K562 (cell line): ENCODE measurements around the gene SPAG16. TPM values are rescaled to one million over a fixed set of nuclear protein-coding genes. Genes with fewer than 3 reads are reported as not detected.

Source experiments
- ATAC-seq: fragments of 200-7000 bp; cut with Tn5 transposase; 3 replicates; pipeline ENCODE4 v1.9.1; 2020; ENCODE audit warnings: moderate library complexity
- BruUV-seq: library from RNA; stranded (reverse); fragments of 400-500 nt; replicated peaks from 2 replicates; lab custom pipeline; 2021; lab: Mats Ljungman, UMichigan
- CTCF ChIA-PET: fragments of 300-600 bp; formaldehyde crosslinking; extraction: SDS; loops from one replicate; lab custom pipeline; 2021; ENCODE audit warnings: low intra/inter-chr PET ratio; lab: Yijun Ruan, JAX
- POLR2A ChIA-PET: fragments of 300-600, 350-650 bp; sonication (Branson Sonifier 250); formaldehyde crosslinking; extraction: SDS; loops from one replicate; lab custom pipeline; 2021; ENCODE audit warnings: antibody characterized with exemption, inconsistent platforms; lab: Yijun Ruan, JAX
- DNase-seq, 4 experiments: peaks; one replicate each; pipeline versions ENCODE4 v3.0.0 to v3.0.0-alpha.2; 2011 to 2018; ENCODE audit warnings: low spot score in 3 of 4, mixed read lengths in 3 of 4; ENCODE audit errors: extremely low read depth in 1 of 4
- FAIRE-seq: peaks from 2 replicates; lab custom pipeline; 2011; peaks lifted over from hg19 to GRCh38; lab: Jason Lieb, UNC
- H2AFZ ChIP-seq: 2 replicates; pipeline ENCODE4 v1.6.0; 2011; ENCODE audit warnings: low read depth, low read length, control low read depth, inconsistent platforms
- H3K27ac ChIP-seq: fragments of 200-600 bp; 3 replicates; pipeline ENCODE4 v1.8.0; 2011; ENCODE audit warnings: low read depth, mild to moderate bottlenecking, control low read depth, inconsistent platforms, low read length, moderate library complexity, mixed read lengths; ENCODE audit errors: extremely low read depth
- H3K27me3 ChIP-seq, 2 experiments: fragments of 300-600 bp in 1 of 2; 2 replicates in 1 of 2; 3 replicates in 1 of 2; pipeline versions ENCODE4 v1.6.0 to v1.8.0; 2011; ENCODE audit warnings: inconsistent platforms in 2 of 2, low read length in 2 of 2, mild to moderate bottlenecking in 1 of 2, mixed read lengths in 1 of 2, moderate library complexity in 1 of 2; ENCODE audit not compliant: control insufficient read depth in 2 of 2, insufficient read depth in 2 of 2
- H3K36me3 ChIP-seq: fragments of 300-600 bp; 3 replicates; pipeline ENCODE4 v1.8.0; 2011; ENCODE audit warnings: mild to moderate bottlenecking, low read length, inconsistent platforms; ENCODE audit not compliant: control insufficient read depth, insufficient read depth
- H3K4me1 ChIP-seq, 2 experiments: fragments of 200-600 bp in 1 of 2; replicated peaks in 1 of 2; 2 replicates in 1 of 2; 3 replicates in 1 of 2; pipeline versions ENCODE4 v1.5.1 to v1.8.0; 2011; ENCODE audit warnings: inconsistent platforms in 2 of 2, low read length in 2 of 2, mild to moderate bottlenecking in 1 of 2, mixed read lengths in 1 of 2, moderate library complexity in 1 of 2; ENCODE audit not compliant: control insufficient read depth in 2 of 2, insufficient read depth in 2 of 2
- H3K4me2 ChIP-seq: 2 replicates; pipeline ENCODE4 v1.6.1; 2011; ENCODE audit warnings: low read length, control low read depth, inconsistent platforms, mixed read lengths; ENCODE audit not compliant: insufficient read depth
- H3K4me3 ChIP-seq: fragments of 200-600 bp; sonication (generic), shearing (Covaris generic); 2 replicates; pipeline ENCODE4 v1.5.1; 2016; ENCODE audit warnings: control low read depth, inconsistent platforms
- H3K79me2 ChIP-seq: fragments of 200-600 bp; 3 replicates; pipeline ENCODE4 v1.8.0; 2011; ENCODE audit warnings: low read length, inconsistent platforms; ENCODE audit not compliant: control insufficient read depth, insufficient read depth
- H3K9ac ChIP-seq, 2 experiments: 2 replicates each; pipeline versions ENCODE4 v1.6.0 to v1.6.1; 2011; ENCODE audit warnings: low read depth in 2 of 2, low read length in 2 of 2, control low read depth in 1 of 2, inconsistent platforms in 1 of 2, mild to moderate bottlenecking in 1 of 2, mixed read lengths in 1 of 2; ENCODE audit not compliant: insufficient read depth in 1 of 2
- H3K9me1 ChIP-seq: one replicate; pipeline ENCODE4 v1.6.0; 2011; ENCODE audit warnings: inconsistent platforms, mild to moderate bottlenecking, low read length, moderate library complexity; ENCODE audit not compliant: control insufficient read depth, insufficient read depth
- H3K9me3 ChIP-seq: replicated peaks from 2 replicates; pipeline ENCODE4 v1.5.1; 2011; ENCODE audit warnings: low read depth, low read length, inconsistent platforms; ENCODE audit not compliant: control insufficient read depth, insufficient read depth
- H4K20me1 ChIP-seq: replicated peaks from 2 replicates; pipeline ENCODE4 v1.6.1; 2011; ENCODE audit warnings: low read length, inconsistent platforms, mixed read lengths; ENCODE audit not compliant: control insufficient read depth, insufficient read depth
- COPS2 ChIP-seq: fragments of 450-650 bp; conservative IDR thresholded peaks from 2 replicates; pipeline ENCODE4 v1.6.1; 2016; ENCODE audit warnings: mild to moderate bottlenecking, moderate library complexity
- HCFC1 ChIP-seq: IDR thresholded peaks from 2 replicates; pipeline ENCODE4 v1.6.1; 2012; ENCODE audit warnings: low read depth, low read length, improper control_type of control experiment
- HMGXB4 ChIP-seq: sonication (generic); formaldehyde crosslinking; IDR thresholded peaks from 2 replicates; pipeline ENCODE4 v1.8.1; 2023; ENCODE audit warnings: mild to moderate bottlenecking, missing genetic modification reagents
- HOXB6 ChIP-seq: fragments of 250-450 bp; sonication (Bioruptor Pico); IDR thresholded peaks from 2 replicates; pipeline ENCODE4 v1.5.1; 2022; ENCODE audit warnings: mild to moderate bottlenecking, borderline replicate concordance
- KDM5B ChIP-seq: fragments of 200-600 bp; sonication (generic); IDR thresholded peaks from 2 replicates; pipeline ENCODE4 v1.6.1; 2012; ENCODE audit warnings: low read depth, mild to moderate bottlenecking, moderate library complexity, low read length, control low read depth, inconsistent platforms; ENCODE audit not compliant: insufficient replicate concordance
- KLF16 ChIP-seq: IDR thresholded peaks from 2 replicates; pipeline ENCODE4 v1.6.1; 2016; ENCODE audit warnings: antibody characterized with exemption
- MCM2 ChIP-seq: fragments of 450-650 bp; IDR thresholded peaks from 2 replicates; pipeline ENCODE4 v1.6.1; 2017; ENCODE audit warnings: low read depth, mild to moderate bottlenecking
- NFATC3 ChIP-seq: fragments of 450-650 bp; IDR thresholded peaks from 2 replicates; pipeline ENCODE4 v1.6.1; 2017; ENCODE audit warnings: mild to moderate bottlenecking
- NFYB ChIP-seq: IDR thresholded peaks from 2 replicates; pipeline ENCODE4 v1.6.1; 2011; ENCODE audit warnings: mild to moderate bottlenecking, moderate library complexity; ENCODE audit not compliant: insufficient read length; ENCODE audit errors: extremely low read depth
- PHTF2 ChIP-seq: fragments of 250-450 bp; sonication (Bioruptor Pico); IDR thresholded peaks from 2 replicates; pipeline ENCODE4 v1.5.0; 2021; ENCODE audit warnings: mild to moderate bottlenecking
- RNF2 ChIP-seq: sonication (generic); IDR thresholded peaks from 2 replicates; pipeline ENCODE4 v1.6.1; 2016
- SIRT6 ChIP-seq: IDR thresholded peaks from one replicate; pipeline ENCODE4 v1.6.1; 2012; ENCODE audit warnings: low read depth, mild to moderate bottlenecking, control low read depth, inconsistent platforms, low read length, moderate library complexity
- SMAD1 ChIP-seq: fragments of 150-350 bp; IDR thresholded peaks from 2 replicates; pipeline ENCODE4 v1.6.1; 2014; ENCODE audit warnings: low read length, low read depth; ENCODE audit not compliant: partially characterized antibody
- SMARCE1 ChIP-seq: fragments of 450-650 bp; IDR thresholded peaks from 2 replicates; pipeline ENCODE4 v1.7.1; 2016; ENCODE audit warnings: mild to moderate bottlenecking
- ZNF12 ChIP-seq: sonication (generic); formaldehyde crosslinking; IDR thresholded peaks from 2 replicates; pipeline ENCODE4 v1.4.0; 2020; ENCODE audit warnings: mild to moderate bottlenecking, missing genetic modification reagents
- ZNF445 ChIP-seq: fragments of 250-450 bp; sonication (Bioruptor Pico); IDR thresholded peaks from 2 replicates; pipeline ENCODE4 v1.4.0; 2020; ENCODE audit warnings: low read depth, mild to moderate bottlenecking, moderate library complexity
- ZNF511 ChIP-seq: sonication (generic); formaldehyde crosslinking; IDR thresholded peaks from 2 replicates; pipeline ENCODE4 v1.8.0; 2022; ENCODE audit warnings: mild to moderate bottlenecking, missing genetic modification reagents
- in situ Hi-C: fragments of 300-500 bp; cut with MboI; formaldehyde crosslinking; loops from 4 replicates; pipeline ENCODE4 v1.15.0; 2018; ENCODE audit warnings: inconsistent platforms, mixed read lengths
- intact Hi-C: fragments of 100-400 bp; cut with micrococcal nuclease; formaldehyde crosslinking; loops from 2 replicates; pipeline ENCODE4 v1.14.2; 2022
- polyA plus RNA-seq, 8 experiments: library from polyadenylated mRNA; depleted of rRNA in 4 of 8; stranded (reverse) in 5 of 8; unstranded in 3 of 8; fragments of >200 nt; fragmentation: Nextera tagmentation in 2 of 8; fragmentation: Illumina TruSeq in 1 of 8; extraction: Ambion mirVana in 2 of 8; extraction: Trizol in 1 of 8; gene quantifications; 2 replicates each; pipeline versions ENCODE4 v1.2.1 to v1.2.3, GENCODE V29; 2011 to 2014; ENCODE audit warnings: inconsistent platforms in 1 of 8, missing spikeins in 1 of 8
- total RNA-seq, 7 experiments: library from RNA; depleted of rRNA in 6 of 7; stranded (reverse); fragments of >200 nt in 6 of 7; fragmentation: Illumina TruSeq in 2 of 7; extraction: Trizol in 2 of 7; gene quantifications; 2 replicates each; pipeline versions ENCODE4 v1.2.1 to v1.2.3, GENCODE V29; 2011 to 2021; ENCODE audit warnings: low replicate concordance in 1 of 7

The SPAG16 gene
- total and polyA plus RNA-seq, 9 of the 15 experiments (the other 6 are each of a cell fraction or from before 2014, with no cell fraction given) = 0.98 to 5.9 (median 3.5) TPM

- TF ChIP-seq HCFC1 (no peak), HMGXB4 (CRISPR knock-in tag) (no peak), ZNF445 (no peak), PHTF2 (no peak), NFYB (no peak), SIRT6 (no peak), SMARCE1 (no peak), KDM5B (no peak)
Measured at GRCh38 chr2:214293593-214293992, 1009.3 kb downstream of the SPAG16 start (continued).

GRCh38 chr2:214294426-214294825 is 1010.2 kb downstream of the SPAG16 start:
- POLR2A ChIA-PET = no interaction called here
- CTCF ChIA-PET = no interaction called here
- TF ChIP-seq SMAD1 = no peak
- TF ChIP-seq COPS2 = no peak
- no peak for TF ChIP-seq HOXB6 (CRISPR knock-in tag)
- TF ChIP-seq RNF2 = no peak
- TF ChIP-seq ZNF511 (CRISPR knock-in tag) = no peak
- no peak for TF ChIP-seq NFATC3
- no peak for TF ChIP-seq MCM2
- no peak for TF ChIP-seq KLF16
- no peak for TF ChIP-seq ZNF12 (CRISPR knock-in tag)

More at GRCh38 chr2:214294426-214294825, 1010.2 kb downstream of the SPAG16 start:
- no peaks in the 10 kb centered on the region for H3K9me3 ChIP-seq
- no peak overlapping the region for H3K4me3 ChIP-seq
- no peak overlapping the region for H3K27ac ChIP-seq
- H2AFZ ChIP-seq = no peak overlapping the region
- H3K9ac ChIP-seq = no peak overlapping the region
- H3K79me2 ChIP-seq = no peaks in the 10 kb centered on the region
- no peaks in the 10 kb centered on the region for H4K20me1 ChIP-seq
- H3K36me3 ChIP-seq = no peaks in the 10 kb centered on the region
- no peak overlapping the region for H3K4me2 ChIP-seq
- ATAC-seq (no peak), DNase-seq (no peak), FAIRE-seq (no peak)
- in situ Hi-C loops = no loop called here
- BruUV-seq = no TSS peak
- H3K27me3 ChIP-seq = no peaks in the 10 kb centered on the region
- H3K4me1 ChIP-seq = no peaks in the 10 kb centered on the region
- H3K9me1 ChIP-seq = no peaks in the 10 kb centered on the region
- intact Hi-C loops = no loop called here
